ENCODE data around the gene PIGP. TPM values are rescaled to one million over a fixed set of nuclear protein-coding genes. Genes with fewer than 3 reads are reported as not detected.

Gene PIGP
- total and polyA plus RNA-seq, 2 of the 13 experiments (the other 11 are each of a cell fraction or from before 2014, with no cell fraction given): 14.8 to 33.4 TPM

DNA sequence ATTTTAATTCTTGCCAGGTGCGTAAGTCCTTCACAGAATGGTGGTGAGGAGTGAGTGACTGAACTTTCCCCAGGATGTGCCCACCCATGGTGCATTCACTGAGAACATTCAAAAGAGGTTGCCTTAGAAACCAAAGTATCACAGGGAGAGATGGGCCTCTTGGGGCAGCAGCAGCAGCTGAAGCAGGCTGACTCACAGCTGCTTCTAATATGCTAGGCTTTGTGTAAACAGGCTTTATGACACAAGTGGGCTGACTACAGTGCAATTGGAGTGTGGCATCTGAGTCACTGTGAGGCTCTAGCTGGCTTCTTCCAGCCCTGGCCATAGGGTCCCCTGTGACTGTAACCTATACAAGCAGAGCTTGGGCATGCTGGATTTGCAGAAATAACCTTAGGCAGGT lies 12.6 kb downstream of the PIGP start (continued):
- 0 out of 2 replicates have a peak, but pooled peaks have one; percentile 52 for TF ChIP-seq FOXK2 (IDR thresholded peaks at IDR 0.05)
- TF ChIP-seq MED1 (CRISPR knock-in tag; IDR thresholded peaks at IDR 0.05): peak; percentile 51; the same call in 1 of the 2 replicates
- TF ChIP-seq ZNF777 (CRISPR knock-in tag; IDR thresholded peaks at IDR 0.05): no peak
- peak; percentile 75 for TF ChIP-seq GATAD2A (CRISPR knock-in tag; IDR thresholded peaks at IDR 0.05)
- no peak for TF ChIP-seq ZNF670 (CRISPR knock-in tag; IDR thresholded peaks at IDR 0.05; ENCODE audit: borderline replicate concordance)
- TF ChIP-seq HDAC1 (CRISPR knock-in tag; IDR thresholded peaks at IDR 0.05): 0 out of 2 replicates have a peak, but pooled peaks have one; percentile 29
- TF ChIP-seq, protein P1, sequence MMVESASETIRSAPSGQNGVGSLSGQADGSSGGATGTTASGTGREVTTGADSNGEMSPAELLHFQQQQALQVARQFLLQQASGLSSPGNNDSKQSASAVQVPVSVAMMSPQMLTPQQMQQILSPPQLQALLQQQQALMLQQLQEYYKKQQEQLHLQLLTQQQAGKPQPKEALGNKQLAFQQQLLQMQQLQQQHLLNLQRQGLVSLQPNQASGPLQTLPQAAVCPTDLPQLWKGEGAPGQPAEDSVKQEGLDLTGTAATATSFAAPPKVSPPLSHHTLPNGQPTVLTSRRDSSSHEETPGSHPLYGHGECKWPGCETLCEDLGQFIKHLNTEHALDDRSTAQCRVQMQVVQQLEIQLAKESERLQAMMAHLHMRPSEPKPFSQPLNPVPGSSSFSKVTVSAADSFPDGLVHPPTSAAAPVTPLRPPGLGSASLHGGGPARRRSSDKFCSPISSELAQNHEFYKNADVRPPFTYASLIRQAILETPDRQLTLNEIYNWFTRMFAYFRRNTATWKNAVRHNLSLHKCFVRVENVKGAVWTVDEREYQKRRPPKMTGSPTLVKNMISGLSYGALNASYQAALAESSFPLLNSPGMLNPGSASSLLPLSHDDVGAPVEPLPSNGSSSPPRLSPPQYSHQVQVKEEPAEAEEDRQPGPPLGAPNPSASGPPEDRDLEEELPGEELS (CRISPR knock-in tag; IDR thresholded peaks at IDR 0.05): peak; percentile 54; the same call in 1 of the 2 replicates
- peak; percentile 40; the same call in 1 of the 2 replicates for TF ChIP-seq RAD21 (CRISPR knock-in tag; IDR thresholded peaks at IDR 0.05)
- TF ChIP-seq JUN (CRISPR knock-in tag; IDR thresholded peaks at IDR 0.05): peak; percentile 73; the same call in 1 of the 2 replicates
- no peak for TF ChIP-seq ZNF781 (CRISPR knock-in tag; IDR thresholded peaks at IDR 0.05; ENCODE audit: borderline replicate concordance, not compliant biosample characterization)
- no peak for TF ChIP-seq ISL2 (CRISPR knock-in tag; IDR thresholded peaks at IDR 0.05)
- TF ChIP-seq, protein P2, sequence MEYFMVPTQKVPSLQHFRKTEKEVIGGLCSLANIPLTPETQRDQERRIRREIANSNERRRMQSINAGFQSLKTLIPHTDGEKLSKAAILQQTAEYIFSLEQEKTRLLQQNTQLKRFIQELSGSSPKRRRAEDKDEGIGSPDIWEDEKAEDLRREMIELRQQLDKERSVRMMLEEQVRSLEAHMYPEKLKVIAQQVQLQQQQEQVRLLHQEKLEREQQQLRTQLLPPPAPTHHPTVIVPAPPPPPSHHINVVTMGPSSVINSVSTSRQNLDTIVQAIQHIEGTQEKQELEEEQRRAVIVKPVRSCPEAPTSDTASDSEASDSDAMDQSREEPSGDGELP (IDR thresholded peaks at IDR 0.05; ENCODE audit: borderline replicate concordance, low read depth): peak; percentile 95
- TF ChIP-seq, protein P3, sequence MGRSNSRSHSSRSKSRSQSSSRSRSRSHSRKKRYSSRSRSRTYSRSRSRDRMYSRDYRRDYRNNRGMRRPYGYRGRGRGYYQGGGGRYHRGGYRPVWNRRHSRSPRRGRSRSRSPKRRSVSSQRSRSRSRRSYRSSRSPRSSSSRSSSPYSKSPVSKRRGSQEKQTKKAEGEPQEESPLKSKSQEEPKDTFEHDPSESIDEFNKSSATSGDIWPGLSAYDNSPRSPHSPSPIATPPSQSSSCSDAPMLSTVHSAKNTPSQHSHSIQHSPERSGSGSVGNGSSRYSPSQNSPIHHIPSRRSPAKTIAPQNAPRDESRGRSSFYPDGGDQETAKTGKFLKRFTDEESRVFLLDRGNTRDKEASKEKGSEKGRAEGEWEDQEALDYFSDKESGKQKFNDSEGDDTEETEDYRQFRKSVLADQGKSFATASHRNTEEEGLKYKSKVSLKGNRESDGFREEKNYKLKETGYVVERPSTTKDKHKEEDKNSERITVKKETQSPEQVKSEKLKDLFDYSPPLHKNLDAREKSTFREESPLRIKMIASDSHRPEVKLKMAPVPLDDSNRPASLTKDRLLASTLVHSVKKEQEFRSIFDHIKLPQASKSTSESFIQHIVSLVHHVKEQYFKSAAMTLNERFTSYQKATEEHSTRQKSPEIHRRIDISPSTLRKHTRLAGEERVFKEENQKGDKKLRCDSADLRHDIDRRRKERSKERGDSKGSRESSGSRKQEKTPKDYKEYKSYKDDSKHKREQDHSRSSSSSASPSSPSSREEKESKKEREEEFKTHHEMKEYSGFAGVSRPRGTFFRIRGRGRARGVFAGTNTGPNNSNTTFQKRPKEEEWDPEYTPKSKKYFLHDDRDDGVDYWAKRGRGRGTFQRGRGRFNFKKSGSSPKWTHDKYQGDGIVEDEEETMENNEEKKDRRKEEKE (IDR thresholded peaks at IDR 0.05): no peak
- no peak for TF ChIP-seq SOX13 (IDR thresholded peaks at IDR 0.05)
- TF ChIP-seq SOX13 (CRISPR knock-in tag; conservative IDR thresholded peaks at IDR 0.05 in 1 of 2, IDR thresholded peaks at IDR 0.05 in 1 of 2): peak in 1 of 2 experiments; percentile 48; a peak in 1 of 4 replicates
- TF ChIP-seq NFRKB (IDR thresholded peaks at IDR 0.05): no peak
- TF ChIP-seq CEBPG (CRISPR knock-in tag; IDR thresholded peaks at IDR 0.05): peak; percentile 60
- no peak for TF ChIP-seq KAT7 (CRISPR knock-in tag; IDR thresholded peaks at IDR 0.05; ENCODE audit: borderline replicate concordance)
- no peak for TF ChIP-seq CC2D1A (CRISPR knock-in tag; IDR thresholded peaks at IDR 0.05)
- TF ChIP-seq FOXO1 (CRISPR knock-in tag; IDR thresholded peaks at IDR 0.05): peak; percentile 84
- TF ChIP-seq ATF3 (CRISPR knock-in tag; IDR thresholded peaks at IDR 0.05): peak; percentile 50; the same call in 1 of the 2 replicates
- no peak for TF ChIP-seq ZNF747 (CRISPR knock-in tag; IDR thresholded peaks at IDR 0.05; ENCODE audit: borderline replicate concordance)
- TF ChIP-seq FOXP1 (IDR thresholded peaks at IDR 0.05): no peak
- peak; percentile 46 for TF ChIP-seq FOXP1 (CRISPR knock-in tag; IDR thresholded peaks at IDR 0.05)
- TF ChIP-seq SIX4 (CRISPR knock-in tag; IDR thresholded peaks at IDR 0.05): no peak
